Measurements from ENCODE around the gene STK16. TPM values are rescaled to one million over a fixed set of nuclear protein-coding genes. Genes with fewer than 3 reads are reported as not detected.

The STK16 gene
- total RNA-seq, 1 donor from 2014 or later = 15.2 TPM

DNA sequence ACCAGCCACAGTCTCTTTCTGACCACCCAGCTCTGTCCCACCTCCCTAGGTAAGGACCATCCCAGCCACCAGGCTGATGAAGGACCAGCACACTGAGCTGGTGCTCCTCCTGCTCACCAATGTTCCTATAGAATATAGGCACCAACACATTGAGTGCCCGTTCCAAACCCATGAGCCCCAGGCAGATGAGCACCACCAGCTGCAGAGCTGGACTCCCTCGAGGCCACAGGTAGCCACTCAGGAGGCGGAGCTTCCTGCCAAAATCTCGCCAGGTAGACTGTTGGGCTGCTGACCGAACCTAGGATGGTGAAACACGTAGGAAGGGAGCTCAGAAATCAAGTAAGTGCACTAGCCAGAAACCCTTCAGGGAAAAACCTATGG lies 28.8 kb upstream of the STK16 start:
- TF ChIP-seq, protein P1, sequence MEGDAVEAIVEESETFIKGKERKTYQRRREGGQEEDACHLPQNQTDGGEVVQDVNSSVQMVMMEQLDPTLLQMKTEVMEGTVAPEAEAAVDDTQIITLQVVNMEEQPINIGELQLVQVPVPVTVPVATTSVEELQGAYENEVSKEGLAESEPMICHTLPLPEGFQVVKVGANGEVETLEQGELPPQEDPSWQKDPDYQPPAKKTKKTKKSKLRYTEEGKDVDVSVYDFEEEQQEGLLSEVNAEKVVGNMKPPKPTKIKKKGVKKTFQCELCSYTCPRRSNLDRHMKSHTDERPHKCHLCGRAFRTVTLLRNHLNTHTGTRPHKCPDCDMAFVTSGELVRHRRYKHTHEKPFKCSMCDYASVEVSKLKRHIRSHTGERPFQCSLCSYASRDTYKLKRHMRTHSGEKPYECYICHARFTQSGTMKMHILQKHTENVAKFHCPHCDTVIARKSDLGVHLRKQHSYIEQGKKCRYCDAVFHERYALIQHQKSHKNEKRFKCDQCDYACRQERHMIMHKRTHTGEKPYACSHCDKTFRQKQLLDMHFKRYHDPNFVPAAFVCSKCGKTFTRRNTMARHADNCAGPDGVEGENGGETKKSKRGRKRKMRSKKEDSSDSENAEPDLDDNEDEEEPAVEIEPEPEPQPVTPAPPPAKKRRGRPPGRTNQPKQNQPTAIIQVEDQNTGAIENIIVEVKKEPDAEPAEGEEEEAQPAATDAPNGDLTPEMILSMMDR (IDR thresholded peaks at IDR 0.05) = no peak
- no peak overlapping the region for H3K4me3 ChIP-seq
- intact Hi-C loops (cut with DNase I) = loop anchor here (10.0 kb wide), 1 partner anchor 468 kb away; no protein-coding TSS in a partner anchor
- H3K36me3 ChIP-seq = peaks cover 44 to 59% of the 10 kb centered on the region in 2 donors
- DNase-seq (ENCODE audit: low spot score in 2 of 2) = no peak
- H3K27me3 ChIP-seq = no peaks in the 10 kb centered on the region
- H3K9me3 ChIP-seq = no peaks in the 10 kb centered on the region
- peaks cover 12 to 31% of the 10 kb centered on the region in 2 donors for H3K4me1 ChIP-seq
- H3K27ac ChIP-seq = peak overlapping the region; percentile 44 to 92

GRCh38 chr2:219218217-219218731 lies 27.0 kb upstream of the STK16 start:
- H3K4me3 ChIP-seq = peak overlapping the region; percentile 64 to 68
- intact Hi-C loops (cut with DNase I) = loop anchor here (1.0 to 10.0 kb wide), 5 partner anchors 11 to 467 kb away; partner anchors contain the start of genes DNAJB2, DNPEP and RETREG2
- no peaks in the 10 kb centered on the region for H3K9me3 ChIP-seq
- TF ChIP-seq, protein P1 (IDR thresholded peaks at IDR 0.05) = no peak
- H3K36me3 ChIP-seq = peaks cover 52 to 61% of the 10 kb centered on the region in 2 donors
- H3K27me3 ChIP-seq = no peaks in the 10 kb centered on the region
- H3K4me1 ChIP-seq = peaks cover 12 to 31% of the 10 kb centered on the region in 2 donors
- H3K27ac ChIP-seq = peak overlapping the region; percentile 92 to 95
- peak; percentile 40 to 87 for DNase-seq (ENCODE audit: low spot score in 2 of 2)

DNA sequence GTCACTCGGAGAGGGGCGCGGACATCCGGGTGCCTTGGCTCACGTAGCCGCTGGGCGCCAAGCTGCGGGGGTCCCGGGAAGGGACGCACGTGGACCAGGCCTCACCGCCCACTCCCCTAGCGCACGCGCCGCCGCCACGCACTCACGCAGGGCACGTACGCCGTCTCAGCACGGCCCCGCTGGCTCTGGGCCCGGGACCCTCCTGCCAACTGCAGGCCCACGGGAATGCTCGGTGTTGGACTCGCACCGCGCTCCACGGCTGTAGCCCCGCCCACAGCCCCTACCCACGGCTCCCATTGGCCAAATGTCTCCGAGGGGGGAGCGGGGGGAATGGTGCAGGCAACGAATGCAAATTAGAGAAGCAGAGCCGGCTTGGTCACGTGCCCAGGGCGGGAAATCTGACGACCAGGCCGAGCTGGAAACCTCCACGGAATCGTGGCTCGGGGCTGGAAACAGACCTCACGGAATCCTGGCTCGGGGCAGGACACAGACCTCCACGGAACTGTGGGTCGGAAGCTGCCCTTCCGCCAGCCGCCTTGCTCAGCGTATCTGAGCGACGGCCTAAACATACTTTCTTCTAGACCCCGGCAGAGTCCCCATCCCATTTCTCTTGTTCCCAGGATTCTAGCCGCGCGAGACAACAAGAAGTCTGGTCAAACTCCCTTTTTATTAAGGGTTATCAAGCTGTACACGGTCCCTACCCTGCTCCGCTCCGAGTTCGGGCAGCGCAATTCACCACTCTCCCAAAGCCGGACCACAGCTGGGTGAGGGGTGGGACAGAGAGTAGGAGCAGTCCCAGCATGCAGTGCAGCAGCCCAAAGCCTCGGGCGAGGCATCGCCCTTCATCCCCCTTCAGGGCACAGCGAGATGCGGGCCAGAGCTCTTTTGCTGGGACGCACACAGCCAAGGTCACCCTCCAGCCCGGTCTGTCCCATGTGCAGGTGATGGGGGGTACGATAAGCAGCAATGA lies 26.3 kb upstream of the STK16 start, which contains the start of gene ABCB6:
TSS of gene ABCB6 (minus strand) at position 227 of the 970 bp plus-strand sequence. CDS start 285 bp downstream, outside the sequence.
- Histone ChIP-seq H3K27me3 (no peaks in the 10 kb centered on the region), H3K36me3 (peaks cover 60 to 61% of the 10 kb centered on the region in 2 donors), H3K4me3 (peak within 1 kb of the TSS; percentile 64 to 68), H3K27ac (peak within 1 kb of the TSS; percentile 92 to 95), H3K4me1 (peaks cover 12 to 31% of the 10 kb centered on the region in 2 donors), H3K9me3 (no peaks in the 10 kb centered on the region)
- DNase-seq (ENCODE audit: low spot score in 2 of 2) = peak; percentile 93 to 99
- intact Hi-C loops (cut with DNase I) = loop anchor here (1.0 to 10.0 kb wide), 6 partner anchors 10 to 466 kb away; partner anchors contain the start of genes ANKZF1, ATG9A, DNAJB2 and DNPEP
- TF ChIP-seq, protein P1 (IDR thresholded peaks at IDR 0.05) = no peak

DNA sequence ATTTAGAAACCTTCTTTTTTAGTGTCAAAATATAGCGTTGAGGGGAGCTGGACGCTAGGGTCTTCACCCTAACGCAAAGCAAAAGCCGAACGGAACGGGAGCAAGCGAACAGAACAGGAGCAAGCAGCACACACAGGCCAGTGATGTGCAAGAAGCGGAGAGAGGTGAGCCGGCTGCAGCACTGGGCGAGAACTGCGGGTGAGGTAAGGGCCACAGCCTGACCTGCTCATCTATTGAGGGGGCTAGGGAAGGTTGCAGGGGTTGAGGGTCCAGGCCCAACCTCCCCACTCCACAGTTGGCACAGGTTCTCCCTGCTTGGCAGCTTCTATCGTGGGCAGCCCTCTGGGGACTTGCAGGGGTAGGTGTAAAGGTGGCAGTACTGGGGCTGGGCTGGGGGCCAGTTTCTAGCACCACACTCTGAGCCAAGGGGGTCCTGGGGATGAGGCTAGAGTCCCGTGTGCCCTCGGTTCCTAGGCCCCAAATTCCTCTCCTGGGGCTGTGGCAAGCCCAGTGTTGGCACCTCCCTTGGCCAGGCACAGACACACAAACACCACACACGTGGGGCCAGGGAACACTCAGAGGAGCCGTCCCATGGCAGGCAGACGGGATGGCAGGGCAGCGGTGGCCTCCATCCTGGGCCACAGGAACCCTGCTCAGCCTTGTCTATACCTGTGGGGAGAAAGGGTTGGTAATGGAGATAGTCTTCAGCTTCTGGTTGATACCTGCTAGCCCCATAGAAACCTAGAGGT lies 25.3 kb upstream of the STK16 start:
- Histone ChIP-seq H3K27me3 (no peaks in the 10 kb centered on the region), H3K4me1 (peaks cover 12 to 31% of the 10 kb centered on the region in 2 donors), H3K27ac (peak overlapping the region; percentile 92 to 95), H3K4me3 (no peak overlapping the region), H3K9me3 (no peaks in the 10 kb centered on the region), H3K36me3 (peaks cover 61 to 65% of the 10 kb centered on the region in 2 donors)
- TF ChIP-seq, protein P1 (IDR thresholded peaks at IDR 0.05) = no peak
- intact Hi-C loops (cut with DNase I) = loop anchor here (1.0 to 10.0 kb wide), 3 partner anchors 9 to 465 kb away; partner anchors contain the start of genes ANKZF1, ATG9A and DNAJB2
- DNase-seq (ENCODE audit: low spot score in 2 of 2) = no peak

Measured in ascending aorta (tissue), 2 donors.